T-helper 2 cell (primary cell): Measurements from ENCODE around the gene GABRA5.
"Not testable (repeated sequence)": the region's sequence is repeated elsewhere in the genome, so short reads cannot be mapped to it uniquely, and the experiment has no call there.

Experiments
- DNase-seq, 5 experiments: peaks; one replicate each; pipeline versions ENCODE4 v3.0.0 to v3.0.0-alpha.2; 2012 to 2022
- total RNA-seq, 2 donors: gene quantifications; one replicate each; lab custom pipeline; 2026; lab: John Stamatoyannopoulos, UW

Gene GABRA5
- total RNA-seq, result 0 reads per million in 2 donors

DNA sequence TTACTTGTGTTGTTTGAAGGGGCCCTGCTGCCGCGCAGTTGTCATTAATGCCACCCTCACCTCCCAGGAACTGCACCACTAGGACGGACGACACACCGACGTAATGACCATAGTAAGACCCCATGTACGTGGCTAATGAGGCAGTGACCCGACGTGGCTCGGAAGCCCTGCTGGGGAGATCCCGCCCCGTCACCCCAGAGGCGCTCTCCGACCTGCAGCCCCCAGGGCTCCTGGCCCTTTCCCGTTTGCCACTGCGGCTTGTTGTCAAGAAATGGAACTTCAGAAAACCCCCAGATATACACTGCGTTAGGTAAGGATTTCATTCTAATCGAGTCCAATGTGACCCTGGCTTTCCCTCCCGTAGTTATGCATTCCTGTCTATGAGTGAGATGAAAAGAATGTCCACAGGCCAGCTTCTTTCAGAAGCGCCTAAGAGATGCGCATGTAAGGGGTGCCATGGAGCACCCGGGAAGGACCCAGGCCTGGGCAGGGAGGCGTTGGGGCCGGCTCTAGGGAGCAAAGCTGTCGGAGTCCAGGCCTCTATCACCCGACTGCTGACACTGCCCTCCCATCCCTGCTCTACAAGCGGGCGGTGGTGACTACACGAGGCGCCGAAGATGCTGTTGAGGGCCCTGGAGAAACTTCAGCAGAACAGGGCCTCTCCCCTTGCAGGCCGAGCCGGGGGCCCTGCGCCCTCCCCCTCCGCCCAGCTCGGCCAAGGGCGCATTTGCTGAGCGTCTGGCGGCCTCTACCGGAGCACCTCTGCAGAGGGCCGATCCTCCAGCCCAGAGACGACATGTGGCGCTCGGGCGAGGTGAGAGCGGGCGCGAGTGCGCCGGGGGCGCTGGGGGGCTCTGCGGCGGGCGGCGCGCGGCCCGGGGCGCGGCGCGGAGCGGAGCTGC, at the start of gene GABRA5:
Gene GABRA5, plus strand, starts transcription at position 765 of the 902 bp plus-strand sequence. CDS start 2,187 bp downstream, outside the sequence.
- DNase-seq, result no peak

GRCh38 chr15:26831191-26831590, 35.7 kb upstream of the GABRA5 start:
- DNase-seq, result not testable (repeated sequence)

- no peak for DNase-seq
Observed at GRCh38 chr15:26831951-26832350, 34.9 kb upstream of the GABRA5 start.

GRCh38 chr15:26838742-26839460, 28.0 kb upstream of the GABRA5 start:
- peak in 1 of 5 experiments; percentile 5 for DNase-seq

- DNase-seq, result no peak
Observed at GRCh38 chr15:26841514-26841913, 25.3 kb upstream of the GABRA5 start.

- no peak for DNase-seq
Observed at GRCh38 chr15:26841941-26842340, 24.9 kb upstream of the GABRA5 start.

- no peak for DNase-seq
Observed at GRCh38 chr15:26842391-26842790, 24.5 kb upstream of the GABRA5 start.

GRCh38 chr15:26844901-26845300, 22.0 kb upstream of the GABRA5 start:
- DNase-seq, result no peak

GRCh38 chr15:26848498-26848897, 18.4 kb upstream of the GABRA5 start:
- DNase-seq, result no peak

DNA sequence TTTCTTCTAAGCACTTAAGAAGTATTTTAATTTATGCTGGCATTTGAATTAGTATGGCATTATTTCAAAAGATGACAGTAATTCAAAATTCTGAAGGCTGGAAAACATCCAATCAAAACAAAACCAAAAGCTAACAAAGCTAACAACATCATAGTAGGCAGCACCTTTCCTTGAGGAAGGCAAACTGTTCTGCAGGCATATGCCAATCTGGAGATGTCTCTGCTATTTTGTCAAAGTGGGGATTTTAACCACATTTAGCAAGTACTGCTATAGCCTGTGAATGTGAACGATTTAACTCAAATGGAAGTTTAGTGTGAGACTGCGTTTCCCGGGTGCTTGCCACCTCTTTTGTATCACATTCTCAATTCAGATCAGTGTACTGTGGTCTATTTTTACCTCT, 16.7 kb upstream of the GABRA5 start:
- no peak for DNase-seq

DNA sequence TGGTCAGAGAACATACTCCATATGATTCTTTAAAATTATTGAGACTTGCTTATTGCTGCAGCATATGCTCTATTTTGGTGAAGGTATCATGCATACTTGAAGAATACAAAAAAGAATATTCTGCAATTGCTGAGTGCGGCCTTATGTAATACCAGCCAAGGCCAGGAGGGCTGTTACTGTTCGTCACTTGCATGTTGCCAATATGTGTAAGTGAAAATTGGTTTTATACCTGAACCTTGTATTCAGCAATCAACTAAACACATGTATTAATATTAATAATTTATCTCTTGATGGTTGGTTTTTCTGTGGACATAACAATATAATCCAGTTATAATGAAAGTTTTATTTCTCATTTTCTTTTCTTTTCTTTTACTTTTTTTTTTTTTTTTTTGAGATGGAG, 13.9 kb upstream of the GABRA5 start:
- no peak for DNase-seq

DNA sequence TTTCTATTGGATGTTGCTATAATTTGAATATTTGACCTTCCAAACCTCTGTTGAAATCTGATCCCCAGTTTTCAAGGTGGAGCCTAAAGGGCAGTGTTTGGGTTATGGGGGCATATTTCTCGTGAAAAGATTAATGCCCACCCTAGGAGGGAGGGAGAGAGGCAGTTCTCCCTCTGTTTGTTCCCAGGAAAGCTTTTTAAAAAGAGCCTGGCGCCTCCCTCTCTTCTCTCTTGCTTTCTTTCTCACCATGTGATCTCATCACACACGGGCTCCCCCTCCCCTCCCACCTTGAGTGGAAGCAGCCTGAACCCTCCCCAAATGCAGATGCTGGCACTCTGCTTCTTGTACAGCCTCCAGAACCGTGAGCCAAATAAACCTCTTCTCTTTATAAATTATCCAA, 12.4 kb upstream of the GABRA5 start:
- no peak for DNase-seq

- DNase-seq, result no peak
Observed at GRCh38 chr15:26864664-26865191, 2.1 kb upstream of the GABRA5 start.

DNA sequence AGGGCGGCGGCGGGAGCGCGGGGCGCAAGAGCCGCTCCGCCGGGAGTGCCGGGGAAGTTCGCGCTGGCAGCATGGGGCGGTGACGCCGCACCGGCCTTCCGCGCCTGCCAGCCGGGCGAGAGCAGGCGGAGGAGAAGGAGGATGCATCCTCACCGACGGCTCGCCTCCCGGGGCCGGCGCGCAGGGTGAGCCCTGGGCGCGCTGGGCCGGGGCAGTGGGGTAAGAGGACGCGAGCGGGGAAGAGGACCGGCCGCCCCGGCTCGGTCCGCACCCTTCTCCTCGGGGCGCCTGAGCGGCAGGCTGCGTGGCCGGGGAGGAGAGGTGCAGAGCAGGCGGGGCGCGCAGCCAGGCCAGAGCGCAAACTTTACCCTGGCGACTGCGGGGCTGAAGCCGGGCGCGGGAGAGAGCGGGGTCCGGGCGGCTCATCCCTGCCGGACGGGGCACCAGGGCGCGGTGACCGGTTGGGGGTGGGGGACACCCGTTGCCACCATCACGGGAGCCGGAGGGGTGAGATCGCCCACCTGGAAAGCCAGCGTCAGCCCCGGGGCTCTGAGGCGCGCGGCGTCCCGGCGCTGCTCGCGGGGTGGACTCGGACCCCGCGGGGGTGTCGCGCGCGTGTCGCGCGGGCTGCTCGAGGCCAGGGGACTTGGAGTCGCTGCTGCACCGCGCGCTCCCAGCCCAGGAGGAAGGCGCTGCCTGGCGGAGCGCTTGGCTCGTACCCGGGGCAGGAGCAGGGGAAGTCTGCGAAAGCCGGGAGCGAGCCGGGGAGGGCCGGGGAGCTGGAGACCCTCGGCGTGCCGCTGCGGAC, 542 bp downstream of the GABRA5 start:
- DNase-seq, result peak in 1 of 5 experiments; percentile 4

- no peak for DNase-seq
Observed at GRCh38 chr15:26868029-26868685, 1.3 kb downstream of the GABRA5 start.

- DNase-seq, result no peak
Observed at GRCh38 chr15:26869628-26870027, 2.8 kb downstream of the GABRA5 start.

- DNase-seq, result no peak
Observed at GRCh38 chr15:26870346-26870745, 3.5 kb downstream of the GABRA5 start.

- no peak for DNase-seq
Observed at GRCh38 chr15:26872206-26872605, 5.3 kb downstream of the GABRA5 start.

DNA sequence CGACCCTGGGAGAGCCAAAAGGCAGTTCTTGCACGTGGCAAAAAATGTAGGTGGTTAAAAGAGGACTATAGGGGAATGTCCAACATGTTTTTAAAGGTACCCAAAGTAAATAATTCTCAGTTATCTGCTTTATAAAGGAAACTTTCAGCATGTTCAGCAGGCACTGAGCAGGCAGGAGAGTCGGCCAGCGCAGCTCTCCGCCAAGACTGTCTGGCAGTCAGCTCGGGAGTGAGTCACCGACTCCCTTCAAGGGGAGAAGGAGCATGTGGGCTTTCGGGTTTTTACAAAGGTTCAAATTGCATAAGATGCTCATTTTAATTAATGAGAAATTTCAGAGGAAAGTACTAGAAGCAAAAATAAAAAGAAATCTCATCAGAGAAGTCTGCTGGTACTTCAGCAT, 7.0 kb downstream of the GABRA5 start:
- DNase-seq, result no peak

DNA sequence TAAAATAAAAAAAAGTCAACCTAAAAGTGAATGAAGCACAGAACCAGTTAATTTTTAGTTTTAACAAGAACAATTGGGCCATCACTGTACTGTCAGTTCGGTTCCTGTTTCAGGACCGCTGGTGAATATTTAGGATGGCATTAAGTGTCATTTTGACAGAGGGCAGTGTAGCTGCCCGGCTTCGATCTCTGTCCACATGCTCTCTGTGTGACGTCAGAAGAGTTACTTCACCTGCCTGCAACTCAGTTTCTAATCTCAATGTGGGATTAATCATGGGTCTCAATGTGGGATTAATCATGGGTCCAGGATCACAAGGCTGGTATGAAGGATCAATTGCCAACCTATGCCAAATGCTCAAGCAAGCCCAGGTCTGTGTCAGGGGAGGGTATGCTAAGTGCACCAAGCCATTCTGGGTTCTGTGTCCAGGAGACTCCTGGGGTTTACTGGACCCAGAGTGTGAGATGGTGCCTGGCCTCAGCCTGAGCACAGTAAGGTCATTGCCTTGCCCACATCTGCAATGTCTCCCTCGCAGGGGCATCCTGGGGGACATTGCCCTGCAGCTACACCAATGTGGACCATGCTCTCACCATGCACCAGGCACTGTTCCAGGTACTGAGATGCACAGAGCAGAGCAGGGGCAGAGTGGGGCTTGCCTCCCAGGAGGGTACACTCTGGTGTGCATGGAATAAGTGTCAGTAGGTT, 8.1 kb downstream of the GABRA5 start:
- DNase-seq, result no peak

DNA sequence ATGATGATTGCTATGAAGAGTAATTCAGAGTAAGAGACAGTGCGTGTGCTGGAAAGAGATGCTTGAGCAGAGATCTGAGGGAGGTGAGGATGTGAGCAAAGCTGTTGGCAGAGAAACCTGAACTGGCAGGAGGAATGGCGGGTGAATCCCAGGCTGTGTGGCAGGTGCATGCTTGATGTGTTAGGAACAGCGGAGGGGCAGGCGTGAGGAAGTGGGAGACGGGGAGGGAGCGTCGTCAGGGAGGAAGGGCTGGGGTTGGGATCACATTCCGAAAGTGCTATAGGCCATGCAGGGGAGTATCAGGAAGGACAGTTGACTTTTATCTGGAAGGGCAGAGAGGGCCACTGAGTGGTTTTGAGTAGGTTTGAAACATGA, 8.6 kb downstream of the GABRA5 start:
- DNase-seq, result no peak

GRCh38 chr15:26877831-26878230, 11.0 kb downstream of the GABRA5 start:
- DNase-seq, result no peak
